ENCODE results near the gene FLYWCH2.

Gene FLYWCH2, protein sequence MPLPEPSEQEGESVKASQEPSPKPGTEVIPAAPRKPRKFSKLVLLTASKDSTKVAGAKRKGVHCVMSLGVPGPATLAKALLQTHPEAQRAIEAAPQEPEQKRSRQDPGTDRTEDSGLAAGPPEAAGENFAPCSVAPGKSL

DNA sequence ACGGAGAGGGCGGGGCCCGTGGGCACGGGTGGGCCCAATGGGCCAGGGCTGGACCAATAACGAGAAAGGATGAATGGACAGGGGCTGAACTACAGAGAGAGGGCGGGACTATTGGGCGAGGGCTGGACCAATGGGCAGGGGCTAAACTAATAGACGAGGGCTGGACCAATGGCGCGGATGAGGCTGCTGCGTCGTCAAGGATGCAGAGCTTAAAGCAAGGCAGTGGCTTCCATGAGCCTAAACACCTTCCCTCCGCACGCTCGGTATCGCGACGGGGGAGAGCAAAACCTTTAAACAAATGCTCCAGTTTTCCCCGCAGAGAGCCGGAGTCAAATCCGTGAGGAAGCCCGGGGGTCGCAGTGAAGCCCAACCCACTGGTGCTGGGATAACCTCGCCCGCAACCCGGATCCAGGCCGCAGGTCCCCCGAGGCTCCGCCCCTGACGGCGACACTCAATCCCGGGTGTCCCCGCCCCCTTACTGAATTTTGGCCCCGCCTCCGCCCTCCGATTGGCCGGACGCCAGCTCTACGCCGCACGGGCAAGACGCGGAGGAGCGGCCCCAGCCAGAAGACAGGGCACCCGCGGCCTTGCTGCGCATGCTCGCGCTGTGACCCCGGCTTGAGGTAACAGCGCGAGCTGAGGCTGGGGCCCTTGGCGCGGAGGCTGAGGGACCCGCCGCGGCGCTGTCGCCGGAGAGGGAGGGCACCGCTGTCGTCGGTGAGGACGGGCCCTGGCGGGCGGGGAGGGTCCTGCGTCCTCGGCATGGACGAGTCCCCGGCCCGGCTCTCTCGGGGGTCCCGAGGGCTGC is at the start of gene FLYWCH2:
Gene FLYWCH2, plus strand, starts transcription at position 566 of the 808 bp plus-strand sequence. CDS start 13,235 bp downstream, outside the sequence.
- DNase-seq (ENCODE audit: low read depth): peak; percentile 99

DNA sequence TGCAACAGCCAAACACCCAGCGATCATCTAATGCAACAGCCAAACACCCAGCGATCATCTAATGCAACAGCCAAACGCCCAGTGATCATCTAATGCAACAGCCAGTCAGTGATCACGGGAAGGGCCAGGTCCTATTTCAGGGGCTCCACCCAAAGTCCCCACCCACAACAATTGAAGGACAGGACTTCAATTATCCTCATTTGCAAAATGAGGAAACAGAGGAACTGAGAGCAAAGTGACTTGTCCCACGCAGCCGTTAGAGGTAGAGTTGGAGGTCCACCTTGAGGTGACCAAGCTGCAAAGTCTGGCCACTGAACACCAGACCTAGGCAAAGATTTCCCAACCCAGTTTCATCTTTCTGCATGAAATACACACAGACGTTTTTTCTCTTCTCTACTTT is 49.2 kb upstream of the FLYWCH2 start:
- DNase-seq (ENCODE audit: low read depth): no peak

DNA sequence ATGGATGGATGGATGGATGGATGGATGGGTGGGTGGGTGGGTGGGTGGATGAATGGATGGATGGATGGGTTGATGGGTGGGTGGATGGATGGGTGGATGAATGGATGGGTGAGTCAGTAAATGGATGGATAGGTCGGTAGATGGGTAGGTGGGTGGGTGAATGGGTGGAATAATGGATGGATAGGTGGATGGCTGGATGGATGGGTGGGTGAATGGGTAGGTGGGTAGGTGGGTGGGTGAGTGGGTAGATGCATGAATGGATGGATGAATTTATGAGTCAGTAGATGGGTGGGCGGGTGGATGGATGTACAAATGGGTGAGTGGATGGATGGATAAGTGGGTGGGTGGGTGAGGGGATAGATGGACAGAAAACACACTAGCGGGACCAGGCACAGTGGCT is 48.0 kb upstream of the FLYWCH2 start:
- no peak for DNase-seq (ENCODE audit: low read depth)

DNA sequence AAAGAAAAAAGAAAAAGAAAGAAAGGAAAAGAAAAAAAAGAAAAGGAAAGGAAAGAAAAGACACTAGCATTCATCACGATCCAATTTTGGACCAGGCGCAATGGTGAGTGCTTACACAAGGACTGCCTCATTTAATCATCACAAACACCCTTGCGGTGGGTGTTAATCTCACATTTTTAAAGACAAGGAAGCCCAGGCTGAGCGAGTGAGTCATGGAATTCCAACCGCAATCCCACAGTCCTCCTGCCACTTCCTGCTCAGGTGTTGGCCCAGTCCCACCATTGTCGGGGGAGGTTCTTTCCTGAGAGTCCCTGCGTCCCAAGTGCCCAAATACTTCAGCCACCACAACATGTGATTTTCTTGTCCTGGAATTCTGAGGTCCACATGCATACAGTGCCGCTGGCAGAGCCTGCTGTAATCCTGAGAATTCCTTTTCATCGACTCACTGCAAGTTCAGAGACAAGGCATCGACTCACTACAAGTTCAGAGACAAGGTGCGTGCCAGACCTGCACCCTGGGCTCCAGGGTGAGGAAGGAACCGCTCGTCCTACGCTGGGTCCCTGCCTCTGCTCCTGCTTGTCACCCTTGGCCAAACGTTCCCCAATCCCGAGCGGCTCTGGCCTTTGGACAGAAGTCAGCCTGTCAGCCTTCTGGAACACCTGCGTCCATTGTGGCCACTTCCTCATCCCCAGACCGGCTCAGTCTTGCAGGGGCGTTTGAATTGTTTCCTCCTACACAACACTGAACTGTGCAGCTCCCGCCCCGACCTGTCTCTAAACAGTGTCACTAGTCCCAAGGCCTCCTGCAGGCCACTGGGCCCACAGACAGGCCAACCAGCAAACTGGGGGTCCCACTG is 47.1 kb upstream of the FLYWCH2 start:
- no peak for DNase-seq (ENCODE audit: low read depth)

DNA sequence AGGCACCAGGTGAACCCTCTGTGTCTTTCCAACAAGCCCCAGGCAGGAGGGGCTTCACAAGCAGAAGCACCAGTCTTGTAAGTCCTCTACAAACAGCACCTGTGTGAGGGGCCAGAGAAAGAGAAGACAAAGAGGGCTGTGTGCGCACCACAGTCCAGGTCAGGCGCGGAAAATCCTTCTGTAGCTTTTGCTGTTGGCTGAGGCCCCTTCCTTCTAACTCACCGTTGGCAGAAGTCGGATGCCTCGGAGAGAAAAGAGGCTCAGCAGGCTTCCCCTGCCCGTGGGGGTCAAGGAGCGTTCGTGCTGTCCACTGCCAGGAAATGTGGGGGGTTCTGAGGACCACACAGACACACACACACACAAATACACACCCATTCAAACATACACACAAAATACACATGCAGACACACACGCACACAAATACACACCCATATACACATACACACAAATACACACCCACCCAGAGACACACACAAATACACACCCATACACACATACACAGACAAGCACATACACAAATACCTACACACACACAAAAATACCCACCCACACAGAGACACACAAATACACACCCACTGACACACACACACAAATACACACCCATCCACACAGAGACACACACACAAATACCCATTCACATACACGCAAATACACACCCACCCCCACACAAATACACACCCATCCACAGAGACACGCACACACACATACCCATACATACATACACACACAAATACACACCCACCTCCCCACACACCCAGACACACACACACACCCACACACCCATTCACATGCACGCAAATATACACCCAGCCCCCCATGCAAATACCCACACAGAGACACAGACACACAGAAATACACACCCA is 46.1 kb upstream of the FLYWCH2 start:
- no peak for DNase-seq (ENCODE audit: low read depth)

DNA sequence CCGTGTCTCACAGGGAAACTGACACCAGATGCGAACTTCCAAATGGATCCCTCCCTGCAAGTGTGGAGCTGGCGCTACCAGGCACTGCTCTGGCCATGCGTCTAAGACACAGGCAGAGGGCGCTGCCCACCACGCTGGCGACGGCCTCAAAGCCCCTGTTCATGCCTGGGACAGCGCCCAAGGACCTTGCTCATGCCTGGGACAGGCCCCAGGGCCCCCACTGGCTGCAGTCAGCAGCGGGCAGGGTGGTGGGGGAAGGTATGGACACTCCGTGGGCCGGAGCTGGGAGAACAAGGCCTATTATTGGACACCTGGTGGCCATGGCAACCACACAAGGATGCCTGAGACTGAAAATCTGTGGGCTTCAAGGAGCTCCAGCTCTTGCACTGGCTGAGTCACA is 44.1 kb upstream of the FLYWCH2 start:
- DNase-seq (ENCODE audit: low read depth): peak; percentile 21

DNA sequence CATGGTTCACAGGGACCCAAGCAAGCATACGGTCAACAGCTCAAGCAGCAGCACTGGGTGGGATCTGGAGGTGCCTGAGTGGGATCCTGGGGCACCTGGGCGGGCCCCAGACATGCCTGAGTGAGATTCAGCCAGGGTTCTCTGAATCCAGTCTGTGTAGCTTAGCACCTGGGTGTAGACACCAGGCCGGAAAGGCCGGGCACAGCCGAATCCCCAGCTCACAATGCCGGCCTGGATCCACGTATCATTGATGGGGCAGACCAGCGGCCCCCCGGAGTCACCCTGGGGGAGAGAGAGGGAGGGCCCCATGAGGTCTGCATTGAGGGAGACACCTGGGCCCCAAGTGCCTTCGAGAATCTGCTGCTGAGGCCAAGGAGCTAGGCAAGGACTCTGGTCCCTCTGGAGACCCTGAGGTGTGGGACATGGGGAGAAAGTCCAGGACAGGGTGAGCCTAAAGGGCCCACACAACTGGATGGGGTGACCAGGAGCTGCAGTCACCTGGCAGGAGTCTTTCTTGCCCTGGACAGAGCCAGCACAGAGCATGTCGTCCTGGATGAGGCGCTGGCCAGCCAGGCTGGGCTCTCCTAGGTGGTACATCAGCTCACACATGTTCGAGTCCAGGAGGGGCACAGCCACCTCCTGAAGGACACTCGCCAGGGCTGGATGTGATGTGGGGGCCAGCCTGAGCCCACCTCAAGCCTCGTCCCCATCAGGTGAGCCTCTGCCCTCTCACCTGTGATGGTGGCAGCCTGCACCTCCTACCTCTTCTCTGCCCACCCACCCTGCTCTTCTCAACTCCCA is 43.2 kb upstream of the FLYWCH2 start:
- no peak for DNase-seq (ENCODE audit: low read depth)

DNA sequence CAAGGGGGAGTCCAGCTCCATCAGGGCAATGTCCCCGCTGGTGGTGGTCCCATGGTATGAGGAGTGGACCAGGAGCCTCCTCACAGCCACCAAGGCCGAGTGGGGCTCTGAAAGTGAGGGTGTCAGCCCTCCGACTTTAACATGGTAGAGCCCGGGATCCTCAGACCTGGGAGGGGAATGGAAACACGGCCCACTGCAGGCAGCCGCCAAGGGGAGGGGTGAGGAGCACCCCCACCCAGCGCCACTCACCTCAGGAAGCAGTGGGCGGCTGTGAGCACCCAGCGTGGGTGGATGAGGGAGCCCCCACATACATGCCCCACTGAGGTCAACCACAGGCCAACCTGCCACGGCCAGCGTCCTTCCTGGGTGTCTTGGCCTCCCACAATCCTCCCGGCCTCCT is 42.1 kb upstream of the FLYWCH2 start:
- no peak for DNase-seq (ENCODE audit: low read depth)

DNA sequence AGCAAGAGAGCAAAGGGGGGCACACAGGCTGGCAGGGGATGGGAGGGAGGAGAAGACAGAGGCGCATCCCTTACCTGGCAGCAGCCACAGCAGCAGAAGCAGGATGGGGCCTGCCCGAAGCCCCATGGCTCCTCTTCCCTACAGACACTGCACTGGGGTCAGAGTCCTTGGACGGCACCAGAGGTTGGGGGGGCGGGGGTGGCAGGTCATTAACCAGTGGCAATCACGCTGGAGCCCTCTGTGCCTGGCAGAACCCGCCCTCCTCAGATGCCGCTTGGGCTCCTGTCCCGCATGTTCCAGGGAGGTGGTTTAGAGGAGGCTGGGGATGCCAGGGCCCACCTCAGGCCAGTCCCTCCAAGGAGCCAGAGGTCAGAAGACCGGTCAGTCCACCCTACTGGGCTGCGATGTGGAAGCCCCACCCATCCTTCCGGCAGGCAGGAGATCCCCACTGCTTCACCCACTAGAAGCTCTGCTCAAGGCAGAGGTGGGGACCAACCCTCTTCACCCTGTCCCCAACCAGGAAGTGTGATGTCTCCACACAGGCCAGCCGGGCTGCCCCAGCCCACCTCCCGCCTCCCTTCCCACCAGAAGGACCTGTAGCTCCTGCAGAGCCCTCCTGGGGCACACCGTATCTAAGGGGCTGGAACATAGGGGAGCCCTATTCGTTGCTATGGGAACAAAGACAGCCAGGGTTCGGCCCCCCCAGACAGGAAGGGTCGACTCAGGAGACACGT is 41.2 kb upstream of the FLYWCH2 start:
- DNase-seq (ENCODE audit: low read depth): no peak

DNA sequence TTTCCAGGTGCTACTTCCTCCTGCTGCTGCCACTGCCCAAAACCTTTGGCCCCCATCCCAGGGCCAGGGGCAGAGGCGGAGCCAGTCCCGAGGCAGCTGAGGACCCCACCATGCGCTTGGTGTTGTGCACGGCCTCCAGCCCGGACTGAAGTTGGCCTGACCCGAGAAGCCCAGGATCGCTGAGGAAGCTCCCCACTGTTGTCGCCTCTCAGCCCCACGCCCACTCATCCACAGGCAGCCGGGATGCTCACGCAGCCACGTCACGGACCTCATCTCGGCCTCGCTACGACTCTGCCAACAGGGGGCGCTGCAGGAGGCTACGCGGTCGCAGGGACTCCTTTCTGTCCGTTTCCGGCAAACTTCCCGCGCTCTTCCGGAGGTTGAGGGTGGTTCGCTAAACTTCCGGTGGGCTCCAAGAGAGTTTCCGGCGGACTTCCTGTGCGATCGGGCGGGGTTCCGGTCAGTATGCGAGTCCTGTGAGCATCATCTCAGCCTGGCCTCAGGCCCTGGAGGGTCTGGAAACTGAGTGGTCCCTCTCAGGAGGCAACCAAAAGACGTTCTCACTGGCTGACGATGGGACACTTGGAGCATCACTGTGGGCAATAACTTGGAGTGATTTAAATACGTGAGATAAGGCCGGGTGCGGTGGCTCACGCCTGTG is 40.5 kb upstream of the FLYWCH2 start:
- DNase-seq (ENCODE audit: low read depth): peak; percentile 56

DNA sequence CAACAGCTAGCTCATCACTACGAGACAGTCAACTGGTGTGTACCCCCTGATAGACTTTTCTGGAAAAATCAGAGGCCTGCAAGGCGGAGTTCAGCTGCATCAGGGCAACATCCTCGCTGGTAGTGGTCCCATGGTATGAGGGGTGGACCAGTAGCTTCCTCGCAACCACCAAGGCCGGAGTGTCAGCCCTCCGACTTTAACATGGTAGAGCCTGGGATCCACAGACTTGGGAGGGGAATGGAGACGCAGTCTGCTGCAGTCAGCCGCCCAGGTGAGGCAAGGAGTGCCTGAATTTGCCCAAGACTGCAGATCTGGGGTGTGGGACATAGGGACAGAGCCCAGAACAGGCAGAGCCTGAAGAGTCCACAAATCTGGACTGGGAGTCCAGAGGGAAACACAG is 39.5 kb upstream of the FLYWCH2 start:
- DNase-seq (ENCODE audit: low read depth): no peak

DNA sequence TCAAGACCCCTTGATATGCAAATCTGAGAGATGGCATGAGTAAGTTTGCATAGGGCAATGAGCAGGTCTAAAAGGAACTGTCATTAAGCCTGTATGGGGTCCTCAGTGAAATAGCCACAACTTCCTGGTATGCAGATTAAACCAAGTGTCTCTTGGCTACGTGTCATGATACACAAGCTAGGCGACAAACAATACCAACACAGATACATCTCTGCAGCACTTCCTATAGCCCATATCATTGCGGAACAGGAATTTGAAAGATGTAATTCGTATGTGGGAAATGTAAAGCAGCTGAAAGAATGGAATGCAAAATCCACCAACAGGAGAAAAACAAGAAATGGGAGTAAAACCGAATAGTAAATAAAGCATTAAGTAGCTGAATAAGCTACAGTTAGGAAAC is 37.9 kb upstream of the FLYWCH2 start:
- DNase-seq (ENCODE audit: low read depth): no peak

DNA sequence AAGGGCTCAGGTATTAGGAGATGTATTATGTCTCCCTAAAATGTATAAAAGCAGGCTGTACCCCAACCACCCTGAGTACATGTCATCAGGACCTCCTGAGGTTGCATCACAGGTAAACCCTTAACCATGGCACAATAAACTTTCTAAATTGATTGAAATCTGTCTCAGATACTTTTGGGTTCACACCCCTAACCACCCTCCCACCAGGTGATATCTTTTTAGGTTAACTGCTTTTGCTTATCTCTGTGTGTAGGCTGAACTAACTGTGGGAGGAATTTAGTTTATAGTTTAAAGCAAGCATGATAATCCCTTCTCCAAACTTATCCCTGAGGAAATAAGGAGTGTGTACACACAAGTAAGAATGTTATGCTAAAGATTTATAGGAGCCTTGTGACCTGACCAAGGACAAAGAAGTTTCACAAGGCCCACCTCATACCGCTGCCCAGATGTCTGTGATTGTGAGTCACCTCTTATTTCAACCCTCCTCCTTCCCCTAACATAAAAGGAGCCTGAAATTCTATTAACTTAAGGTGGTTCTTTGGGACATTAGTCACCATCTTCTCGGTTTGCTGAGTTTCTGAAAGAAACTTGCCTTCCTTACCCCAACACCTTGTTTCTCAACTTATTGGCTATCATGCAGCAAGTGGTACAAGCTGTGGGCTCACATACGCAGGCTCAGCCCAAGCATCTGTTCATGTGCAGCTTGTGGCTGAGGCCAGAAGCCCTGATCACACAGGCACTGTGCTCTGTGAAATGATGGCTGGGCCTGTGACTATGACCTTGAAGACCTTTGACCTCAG is 36.3 kb upstream of the FLYWCH2 start:
- no peak for DNase-seq (ENCODE audit: low read depth)

DNA sequence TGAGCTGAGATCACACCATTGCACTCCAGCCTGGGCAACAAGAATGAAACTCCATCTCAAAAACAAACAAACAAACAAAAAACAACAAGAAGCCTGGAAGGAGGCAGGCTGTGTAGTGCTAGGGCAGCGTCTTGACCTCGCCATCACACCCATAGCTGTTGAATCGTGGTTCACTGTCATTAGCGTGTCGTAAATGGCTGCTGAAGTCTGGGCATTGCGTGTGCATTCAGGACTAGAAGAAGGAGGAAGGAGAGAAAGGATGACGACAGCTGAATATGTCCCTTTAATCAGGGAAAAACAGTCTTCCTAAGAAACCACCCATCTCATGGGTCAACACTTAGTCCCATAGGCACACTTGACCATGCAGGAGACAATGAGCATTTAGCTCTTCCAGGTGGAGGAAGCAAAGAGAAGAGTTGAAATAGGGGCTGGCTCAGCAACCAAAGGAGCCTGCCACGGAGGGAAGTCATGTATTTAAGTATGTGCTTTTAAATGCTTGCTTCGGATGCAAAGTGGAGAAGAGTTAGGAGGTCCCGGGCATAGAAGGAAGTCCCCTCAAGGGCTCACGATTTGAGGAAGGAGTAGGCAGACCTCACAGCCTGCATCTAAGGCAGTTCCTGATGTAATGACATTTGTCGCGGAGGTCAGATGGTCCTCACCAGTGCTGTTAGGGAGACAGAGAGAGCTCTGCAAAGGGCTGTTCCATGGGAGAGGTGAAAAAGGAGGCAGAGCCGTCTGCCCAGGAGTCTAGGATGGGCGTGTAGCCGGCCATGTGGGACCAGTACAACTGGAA is 33.9 kb upstream of the FLYWCH2 start:
- no peak for DNase-seq (ENCODE audit: low read depth)

DNA sequence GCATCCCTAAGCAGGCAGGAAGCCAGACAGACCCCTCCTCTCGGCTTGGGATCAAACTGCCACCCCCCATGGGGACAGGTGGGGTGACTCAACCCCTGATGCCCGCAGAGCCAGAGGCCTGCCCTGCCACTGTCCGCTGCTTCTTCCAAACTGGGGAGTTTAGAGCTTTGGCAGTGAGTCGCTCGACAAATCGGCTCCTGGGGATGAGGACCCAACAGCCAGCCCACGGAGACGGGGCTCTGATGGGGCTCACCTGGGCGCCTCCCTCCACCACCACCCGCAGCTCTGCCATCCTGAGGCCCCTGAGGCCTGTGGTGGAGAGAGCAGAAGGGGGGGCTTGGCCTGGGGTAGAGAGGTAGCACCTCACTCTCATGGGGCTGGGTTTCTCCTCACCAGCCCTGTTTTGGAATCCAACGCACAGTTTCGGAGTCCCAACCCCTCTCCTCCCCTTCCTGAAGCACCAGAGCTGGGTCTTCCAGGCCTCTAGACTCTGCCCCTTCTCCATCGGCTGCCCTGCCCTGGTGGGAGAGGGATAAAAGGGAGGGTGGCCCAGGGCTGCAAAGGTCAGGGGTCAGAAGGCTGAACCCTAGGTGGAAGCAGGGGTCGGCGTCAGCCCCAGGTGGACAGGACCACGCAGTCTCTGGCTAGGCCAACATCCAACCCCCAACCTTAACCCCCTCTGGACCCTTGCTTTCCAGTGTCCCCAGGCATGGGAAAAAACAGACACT is 30.8 kb upstream of the FLYWCH2 start:
- no peak for DNase-seq (ENCODE audit: low read depth)

DNA sequence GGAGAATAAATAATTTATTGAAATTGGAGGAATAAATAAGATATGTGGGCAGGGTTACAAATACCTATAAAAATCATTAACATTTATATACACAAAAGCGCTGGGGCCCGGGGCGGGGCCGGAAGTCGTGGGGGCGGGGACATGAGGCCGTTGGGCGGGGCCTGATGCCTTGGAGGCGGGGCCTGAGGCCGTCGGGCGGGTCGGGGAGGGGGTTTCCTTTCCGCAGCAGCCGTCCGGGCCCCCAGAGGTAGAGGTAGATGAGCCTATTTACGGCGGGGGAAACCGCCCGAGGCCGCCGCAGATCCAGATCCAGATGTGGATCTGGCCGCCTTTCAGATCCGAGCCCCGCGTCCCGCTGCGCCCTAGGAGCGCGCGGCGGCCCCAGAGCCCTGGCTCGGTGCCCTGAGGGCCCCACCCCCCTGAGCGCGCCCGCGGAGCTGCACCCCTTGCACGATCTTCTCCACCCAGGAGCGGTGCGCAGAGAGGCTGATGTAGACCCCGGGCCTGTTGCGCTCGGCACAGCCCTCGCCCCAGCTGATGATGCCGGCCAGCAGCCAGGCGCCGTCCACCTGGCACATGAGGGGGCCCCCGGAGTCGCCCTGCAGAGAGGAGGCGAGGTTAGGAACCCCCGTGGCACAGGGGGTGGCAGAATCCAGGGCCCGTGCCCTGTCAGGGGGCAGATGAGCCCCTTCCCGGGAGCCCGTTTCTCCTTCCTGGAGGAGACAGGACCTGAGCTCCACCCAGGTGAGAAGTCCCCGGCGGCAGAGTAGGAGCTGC is 30.1 kb upstream of the FLYWCH2 start:
- DNase-seq (ENCODE audit: low read depth): no peak
